Adipocyte (in vitro differentiated cells): ENCODE data around the gene TBX2.

ENCODE experiments used
- DNase-seq: peaks from one replicate; pipeline ENCODE4 v3.0.0-alpha.2; 2015; ENCODE audit warnings: low read depth
- H3K27me3 ChIP-seq: replicated peaks from 2 replicates; pipeline ENCODE4 v1.7.0; 2013; ENCODE audit warnings: mild to moderate bottlenecking, low read length, moderate library complexity; ENCODE audit not compliant: control insufficient read depth, insufficient read depth
- H3K36me3 ChIP-seq: 2 replicates; pipeline ENCODE4 v1.7.0; 2013; ENCODE audit warnings: low read length, mild to moderate bottlenecking, moderate library complexity; ENCODE audit not compliant: control insufficient read depth, insufficient read depth, severe bottlenecking
- H3K4me1 ChIP-seq: 2 replicates; pipeline ENCODE4 v1.7.0; 2013; ENCODE audit warnings: mild to moderate bottlenecking, low read length, moderate library complexity; ENCODE audit not compliant: control insufficient read depth, insufficient read depth
- H3K4me3 ChIP-seq: 2 replicates; pipeline ENCODE4 v1.7.0; 2013; ENCODE audit warnings: mild to moderate bottlenecking, low read length, moderate library complexity
- H3K9ac ChIP-seq: 2 replicates; pipeline ENCODE4 v1.7.0; 2013; ENCODE audit warnings: mild to moderate bottlenecking, low read length, moderate library complexity
- H3K9me3 ChIP-seq: 2 replicates; pipeline ENCODE4 v1.7.0; 2013; ENCODE audit warnings: mild to moderate bottlenecking, low read length, moderate library complexity; ENCODE audit not compliant: control insufficient read depth

The TBX2 gene

GRCh38 chr17:61449707-61450640 lies 50.3 kb downstream of the TBX2 start:
- H3K9ac ChIP-seq = no peak overlapping the region
- H3K4me3 ChIP-seq = no peak overlapping the region
- H3K27me3 ChIP-seq = peaks cover 24% of the 10 kb centered on the region
- no peaks in the 10 kb centered on the region for H3K36me3 ChIP-seq
- H3K9me3 ChIP-seq = no peaks in the 10 kb centered on the region
- peaks cover 3% of the 10 kb centered on the region for H3K4me1 ChIP-seq
- DNase-seq = no peak

- H3K9me3 ChIP-seq = no peaks in the 10 kb centered on the region
- H3K4me3 ChIP-seq = no peak overlapping the region
- H3K27me3 ChIP-seq = peaks cover 32% of the 10 kb centered on the region
- H3K9ac ChIP-seq = no peak overlapping the region
- no peaks in the 10 kb centered on the region for H3K36me3 ChIP-seq
- no peak for DNase-seq
- H3K4me1 ChIP-seq = peaks cover 3% of the 10 kb centered on the region
Measured at GRCh38 chr17:61450641-61451537, 51.2 kb downstream of the TBX2 start.

- peak; percentile 8 for DNase-seq
- Histone ChIP-seq H3K9me3 (no peaks in the 10 kb centered on the region), H3K4me3 (peak overlapping the region; percentile 58), H3K36me3 (no peaks in the 10 kb centered on the region), H3K4me1 (peaks cover 3% of the 10 kb centered on the region), H3K9ac (no peak overlapping the region), H3K27me3 (peaks cover 35% of the 10 kb centered on the region)
Measured at GRCh38 chr17:61451538-61452300, 52.1 kb downstream of the TBX2 start.

- Histone ChIP-seq H3K4me1 (peaks cover 3% of the 10 kb centered on the region), H3K27me3 (peaks cover 44% of the 10 kb centered on the region), H3K9ac (no peak within 1 kb of the TSS), H3K36me3 (no peaks in the 10 kb centered on the region), H3K4me3 (peak within 1 kb of the TSS; percentile 58), H3K9me3 (no peaks in the 10 kb centered on the region)
- DNase-seq = peak; percentile 14
Measured at GRCh38 chr17:61452301-61453290, 53.0 kb downstream of the TBX2 start, which contains the start of gene TBX4. Gene TBX4, plus strand, starts transcription at chr17:61452422. Its CDS starts 4,069 bp downstream, at chr17:61456491.

GRCh38 chr17:61453566-61454380 lies 54.1 kb downstream of the TBX2 start:
- no peak overlapping the region for H3K4me3 ChIP-seq
- H3K27me3 ChIP-seq = peaks cover 51% of the 10 kb centered on the region
- H3K36me3 ChIP-seq = no peaks in the 10 kb centered on the region
- H3K9me3 ChIP-seq = no peaks in the 10 kb centered on the region
- peaks cover 3% of the 10 kb centered on the region for H3K4me1 ChIP-seq
- DNase-seq = no peak
- no peak overlapping the region for H3K9ac ChIP-seq

- peaks cover 55% of the 10 kb centered on the region for H3K27me3 ChIP-seq
Measured at GRCh38 chr17:61454381-61455323, 55.0 kb downstream of the TBX2 start.

GRCh38 chr17:61455324-61456060 lies 55.8 kb downstream of the TBX2 start:
- no peak for DNase-seq
- Histone ChIP-seq H3K27me3 (peaks cover 58% of the 10 kb centered on the region), H3K36me3 (no peaks in the 10 kb centered on the region), H3K9me3 (peaks cover 4% of the 10 kb centered on the region), H3K4me3 (no peak overlapping the region), H3K4me1 (peaks cover 3% of the 10 kb centered on the region), H3K9ac (no peak overlapping the region)

More at GRCh38 chr17:61454381-61455323, 55.0 kb downstream of the TBX2 start:
- no peak overlapping the region for H3K4me3 ChIP-seq
- H3K4me1 ChIP-seq = peaks cover 3% of the 10 kb centered on the region
- no peaks in the 10 kb centered on the region for H3K36me3 ChIP-seq
- H3K9me3 ChIP-seq = no peaks in the 10 kb centered on the region
- no peak for DNase-seq
- no peak overlapping the region for H3K9ac ChIP-seq

- Histone ChIP-seq H3K36me3 (no peaks in the 10 kb centered on the region), H3K4me1 (peaks cover 3% of the 10 kb centered on the region), H3K9ac (no peak overlapping the region), H3K9me3 (peaks cover 9% of the 10 kb centered on the region), H3K4me3 (no peak overlapping the region), H3K27me3 (peaks cover 60% of the 10 kb centered on the region)
- no peak for DNase-seq
Measured at GRCh38 chr17:61456061-61456681, 56.5 kb downstream of the TBX2 start.
